ENCODE data around the gene SLC35G4. TPM values are rescaled to one million over a fixed set of nuclear protein-coding genes. Genes with fewer than 3 reads are reported as not detected.
"Not testable (repeated sequence)": the region's sequence is repeated elsewhere in the genome, so short reads cannot be mapped to it uniquely, and the experiment has no call there.

SLC35G4 gene
- not detected for polyA plus RNA-seq
- long read RNA-seq, donor 1, result 0 reads
- long read RNA-seq, donor 2, result 0 reads
- long read RNA-seq, donor 3, result 0 reads
- long read RNA-seq, donor 4, result 0 reads
- long read RNA-seq, donor 5, result 0 reads
- long read RNA-seq, donor 6, result 0 reads
- long read RNA-seq, donor 7, result 0 reads
- long read RNA-seq, donor 8, result 0 reads
- long read RNA-seq, donor 9, result 0 reads
- long read RNA-seq, donor 10, result 0 reads
- long read RNA-seq, donor 11, result 0 reads

GRCh38 chr18:11609488-11609887 lies at the start of gene SLC35G4:
Gene SLC35G4, plus strand, starts transcription at chr18:11609596. Its CDS starts 0 bp downstream, at chr18:11609596.
- DNase-seq; H3K36me3 ChIP-seq (ENCODE audit: control insufficient read depth, insufficient read depth, low read length); H3K27me3 ChIP-seq (ENCODE audit: control insufficient read depth, insufficient read depth, low read length); H3K4me1 ChIP-seq (ENCODE audit: control insufficient read depth, insufficient read depth, low read length); H3K27ac ChIP-seq (ENCODE audit: low read length); H3K4me3 ChIP-seq (ENCODE audit: low read length): not testable (repeated sequence)
- H3K9me3 ChIP-seq (ENCODE audit: control insufficient read depth, low read depth, low read length), result peaks cover 14% of the 10 kb centered on the region
- WGBS (ENCODE audit: insufficient coverage, low lambda C conversion rate), result no CpG with 5 or more reads among the region's 9 CpGs

- WGBS (ENCODE audit: insufficient coverage, low lambda C conversion rate), result 86% methylated on average over 1 of the region's 4 CpGs
- DNase-seq, result no peak
- no peaks in the 10 kb centered on the region for H3K4me1 ChIP-seq (ENCODE audit: control insufficient read depth, insufficient read depth, low read length)
Measured at GRCh38 chr18:11561293-11561692, 48.1 kb upstream of the SLC35G4 start.

GRCh38 chr18:11565716-11566115 lies 43.7 kb upstream of the SLC35G4 start:
- H3K4me1 ChIP-seq (ENCODE audit: control insufficient read depth, insufficient read depth, low read length), result no peaks in the 10 kb centered on the region
- no peak overlapping the region for H3K4me3 ChIP-seq (ENCODE audit: low read length)
- no peaks in the 10 kb centered on the region for H3K9me3 ChIP-seq (ENCODE audit: control insufficient read depth, low read depth, low read length)
- no peak overlapping the region for H3K27ac ChIP-seq (ENCODE audit: low read length)
- H3K27me3 ChIP-seq (ENCODE audit: control insufficient read depth, insufficient read depth, low read length), result no peaks in the 10 kb centered on the region
- WGBS (ENCODE audit: insufficient coverage, low lambda C conversion rate), result no CpG with 5 or more reads among the region's 5 CpGs
- no peak for DNase-seq
- no peaks in the 10 kb centered on the region for H3K36me3 ChIP-seq (ENCODE audit: control insufficient read depth, insufficient read depth, low read length)

More at GRCh38 chr18:11561293-11561692, 48.1 kb upstream of the SLC35G4 start:
- H3K27me3 ChIP-seq (ENCODE audit: control insufficient read depth, insufficient read depth, low read length), result no peaks in the 10 kb centered on the region
- H3K27ac ChIP-seq (ENCODE audit: low read length), result no peak overlapping the region
- no peaks in the 10 kb centered on the region for H3K9me3 ChIP-seq (ENCODE audit: control insufficient read depth, low read depth, low read length)
- H3K4me3 ChIP-seq (ENCODE audit: low read length), result no peak overlapping the region
- no peaks in the 10 kb centered on the region for H3K36me3 ChIP-seq (ENCODE audit: control insufficient read depth, insufficient read depth, low read length)

- Histone ChIP-seq H3K4me1 (ENCODE audit: control insufficient read depth, insufficient read depth, low read length) (no peaks in the 10 kb centered on the region), H3K27ac (ENCODE audit: low read length) (no peak overlapping the region), H3K4me3 (ENCODE audit: low read length) (no peak overlapping the region), H3K27me3 (ENCODE audit: control insufficient read depth, insufficient read depth, low read length) (no peaks in the 10 kb centered on the region), H3K9me3 (ENCODE audit: control insufficient read depth, low read depth, low read length) (no peaks in the 10 kb centered on the region), H3K36me3 (ENCODE audit: control insufficient read depth, insufficient read depth, low read length) (no peaks in the 10 kb centered on the region)
- no peak for DNase-seq
- WGBS (ENCODE audit: insufficient coverage, low lambda C conversion rate), result 67% methylated on average over 1 of the region's 5 CpGs
Measured at GRCh38 chr18:11566236-11566965, 43.0 kb upstream of the SLC35G4 start.

- H3K9me3 ChIP-seq (ENCODE audit: control insufficient read depth, low read depth, low read length), result no peaks in the 10 kb centered on the region
- H3K27me3 ChIP-seq (ENCODE audit: control insufficient read depth, insufficient read depth, low read length), result no peaks in the 10 kb centered on the region
- DNase-seq, result no peak
- no peaks in the 10 kb centered on the region for H3K4me1 ChIP-seq (ENCODE audit: control insufficient read depth, insufficient read depth, low read length)
- no peak overlapping the region for H3K27ac ChIP-seq (ENCODE audit: low read length)
- no peak overlapping the region for H3K4me3 ChIP-seq (ENCODE audit: low read length)
- no CpG with 5 or more reads among the region's 7 CpGs for WGBS (ENCODE audit: insufficient coverage, low lambda C conversion rate)
- H3K36me3 ChIP-seq (ENCODE audit: control insufficient read depth, insufficient read depth, low read length), result no peaks in the 10 kb centered on the region
Measured at GRCh38 chr18:11567396-11567795, 42.0 kb upstream of the SLC35G4 start.

GRCh38 chr18:11570073-11570588 lies 39.3 kb upstream of the SLC35G4 start:
- Histone ChIP-seq H3K27me3 (ENCODE audit: control insufficient read depth, insufficient read depth, low read length) (no peaks in the 10 kb centered on the region), H3K36me3 (ENCODE audit: control insufficient read depth, insufficient read depth, low read length) (no peaks in the 10 kb centered on the region), H3K4me1 (ENCODE audit: control insufficient read depth, insufficient read depth, low read length) (no peaks in the 10 kb centered on the region), H3K27ac (ENCODE audit: low read length) (no peak overlapping the region), H3K9me3 (ENCODE audit: control insufficient read depth, low read depth, low read length) (no peaks in the 10 kb centered on the region), H3K4me3 (ENCODE audit: low read length) (no peak overlapping the region)
- no peak for DNase-seq
- WGBS (ENCODE audit: insufficient coverage, low lambda C conversion rate), result no CpG with 5 or more reads among the region's 10 CpGs

GRCh38 chr18:11570769-11571412 lies 38.5 kb upstream of the SLC35G4 start:
- H3K27me3 ChIP-seq (ENCODE audit: control insufficient read depth, insufficient read depth, low read length), result no peaks in the 10 kb centered on the region
- no peaks in the 10 kb centered on the region for H3K36me3 ChIP-seq (ENCODE audit: control insufficient read depth, insufficient read depth, low read length)
- H3K27ac ChIP-seq (ENCODE audit: low read length), result no peak overlapping the region
- H3K9me3 ChIP-seq (ENCODE audit: control insufficient read depth, low read depth, low read length), result no peaks in the 10 kb centered on the region
- H3K4me1 ChIP-seq (ENCODE audit: control insufficient read depth, insufficient read depth, low read length), result no peaks in the 10 kb centered on the region
- WGBS (ENCODE audit: insufficient coverage, low lambda C conversion rate), result 83% methylated on average over 1 of the region's 14 CpGs
- DNase-seq, result no peak
- H3K4me3 ChIP-seq (ENCODE audit: low read length), result no peak overlapping the region

- Histone ChIP-seq H3K27ac (ENCODE audit: low read length) (no peak overlapping the region), H3K4me1 (ENCODE audit: control insufficient read depth, insufficient read depth, low read length) (no peaks in the 10 kb centered on the region), H3K36me3 (ENCODE audit: control insufficient read depth, insufficient read depth, low read length) (no peaks in the 10 kb centered on the region), H3K4me3 (ENCODE audit: low read length) (no peak overlapping the region), H3K9me3 (ENCODE audit: control insufficient read depth, low read depth, low read length) (no peaks in the 10 kb centered on the region), H3K27me3 (ENCODE audit: control insufficient read depth, insufficient read depth, low read length) (no peaks in the 10 kb centered on the region)
- WGBS (ENCODE audit: insufficient coverage, low lambda C conversion rate), result 76% methylated on average over 2 of the region's 9 CpGs
- no peak for DNase-seq
Measured at GRCh38 chr18:11572201-11572600, 37.2 kb upstream of the SLC35G4 start.

- H3K9me3 ChIP-seq (ENCODE audit: control insufficient read depth, low read depth, low read length), result no peaks in the 10 kb centered on the region
- H3K27me3 ChIP-seq (ENCODE audit: control insufficient read depth, insufficient read depth, low read length), result no peaks in the 10 kb centered on the region
- no peaks in the 10 kb centered on the region for H3K4me1 ChIP-seq (ENCODE audit: control insufficient read depth, insufficient read depth, low read length)
- H3K36me3 ChIP-seq (ENCODE audit: control insufficient read depth, insufficient read depth, low read length), result no peaks in the 10 kb centered on the region
- 78% methylated on average over 3 of the region's 3 CpGs for WGBS (ENCODE audit: insufficient coverage, low lambda C conversion rate)
- no peak overlapping the region for H3K27ac ChIP-seq (ENCODE audit: low read length)
- no peak overlapping the region for H3K4me3 ChIP-seq (ENCODE audit: low read length)
- DNase-seq, result no peak
Measured at GRCh38 chr18:11574545-11574944, 34.9 kb upstream of the SLC35G4 start.

- H3K27ac ChIP-seq (ENCODE audit: low read length), result no peak overlapping the region
- no peak overlapping the region for H3K4me3 ChIP-seq (ENCODE audit: low read length)
- H3K9me3 ChIP-seq (ENCODE audit: control insufficient read depth, low read depth, low read length), result no peaks in the 10 kb centered on the region
- no peak for DNase-seq
- H3K4me1 ChIP-seq (ENCODE audit: control insufficient read depth, insufficient read depth, low read length), result no peaks in the 10 kb centered on the region
- no peaks in the 10 kb centered on the region for H3K36me3 ChIP-seq (ENCODE audit: control insufficient read depth, insufficient read depth, low read length)
- no CpG with 5 or more reads among the region's 7 CpGs for WGBS (ENCODE audit: insufficient coverage, low lambda C conversion rate)
- H3K27me3 ChIP-seq (ENCODE audit: control insufficient read depth, insufficient read depth, low read length), result no peaks in the 10 kb centered on the region
Measured at GRCh38 chr18:11577271-11578112, 31.9 kb upstream of the SLC35G4 start.
